Neural cell (in vitro differentiated cells): ENCODE results near the gene THTPA.

Source experiments
- POLR2AphosphoS5 ChIP-seq: IDR thresholded peaks from 2 replicates; pipeline ENCODE4 v1.6.1; 2012
- TAF1 ChIP-seq: IDR thresholded peaks from 2 replicates; pipeline ENCODE4 v1.6.1; 2012; ENCODE audit warnings: low read depth
- TF ChIP-seq, protein P1 (sequence below): fragments of 450-650 bp; IDR thresholded peaks from 2 replicates; pipeline ENCODE4 v1.5.1; 2014; ENCODE audit warnings: antibody characterized with exemption, mild to moderate bottlenecking, moderate library complexity; ENCODE audit not compliant: poor library complexity, severe bottlenecking

DNA sequence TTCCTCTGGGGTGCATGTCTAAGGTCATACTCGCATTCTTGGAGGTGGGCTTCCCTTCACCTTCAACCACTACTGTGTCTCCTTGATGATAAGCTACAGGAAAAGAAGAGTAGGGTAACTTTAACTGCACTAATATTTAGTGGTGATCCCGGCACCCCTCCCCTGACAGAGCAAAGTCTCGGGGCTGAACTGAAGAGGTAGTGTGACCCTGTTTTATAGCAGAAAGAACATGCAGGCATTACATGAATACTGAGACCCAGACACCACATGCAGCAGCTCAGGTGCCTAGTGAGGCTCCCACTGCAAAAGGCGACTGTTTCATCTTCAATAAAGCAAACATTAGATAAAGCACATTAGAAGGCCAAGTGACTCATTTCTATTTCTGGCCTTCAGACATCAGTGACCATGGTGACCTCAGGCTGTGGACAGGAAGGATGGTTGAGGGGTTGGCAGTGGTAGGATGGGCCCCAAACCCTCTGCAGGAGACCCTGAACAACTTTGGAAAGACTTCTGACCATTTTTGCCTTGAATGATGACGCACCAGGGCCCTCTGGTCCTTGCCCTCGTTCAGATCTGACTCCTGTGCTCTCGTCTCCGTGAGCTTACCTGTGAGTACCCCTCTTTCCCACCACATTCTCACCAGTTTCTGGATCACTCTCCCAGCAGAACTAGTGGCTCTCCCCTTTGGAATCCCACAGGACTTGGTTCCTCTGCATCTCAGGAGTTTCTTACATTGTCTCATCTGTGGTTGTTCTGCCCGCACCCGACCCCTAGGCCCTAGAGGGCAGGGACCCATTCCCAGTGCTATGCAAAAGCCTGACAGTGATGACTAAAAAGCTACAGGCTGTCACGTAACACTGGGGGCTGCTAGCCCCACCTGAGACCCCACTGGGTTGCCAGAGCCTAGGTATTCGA lies 46.4 kb downstream of the THTPA start:
- TF ChIP-seq POLR2AphosphoS5 (no peak), TAF1 (no peak)
- TF ChIP-seq, protein P1, sequence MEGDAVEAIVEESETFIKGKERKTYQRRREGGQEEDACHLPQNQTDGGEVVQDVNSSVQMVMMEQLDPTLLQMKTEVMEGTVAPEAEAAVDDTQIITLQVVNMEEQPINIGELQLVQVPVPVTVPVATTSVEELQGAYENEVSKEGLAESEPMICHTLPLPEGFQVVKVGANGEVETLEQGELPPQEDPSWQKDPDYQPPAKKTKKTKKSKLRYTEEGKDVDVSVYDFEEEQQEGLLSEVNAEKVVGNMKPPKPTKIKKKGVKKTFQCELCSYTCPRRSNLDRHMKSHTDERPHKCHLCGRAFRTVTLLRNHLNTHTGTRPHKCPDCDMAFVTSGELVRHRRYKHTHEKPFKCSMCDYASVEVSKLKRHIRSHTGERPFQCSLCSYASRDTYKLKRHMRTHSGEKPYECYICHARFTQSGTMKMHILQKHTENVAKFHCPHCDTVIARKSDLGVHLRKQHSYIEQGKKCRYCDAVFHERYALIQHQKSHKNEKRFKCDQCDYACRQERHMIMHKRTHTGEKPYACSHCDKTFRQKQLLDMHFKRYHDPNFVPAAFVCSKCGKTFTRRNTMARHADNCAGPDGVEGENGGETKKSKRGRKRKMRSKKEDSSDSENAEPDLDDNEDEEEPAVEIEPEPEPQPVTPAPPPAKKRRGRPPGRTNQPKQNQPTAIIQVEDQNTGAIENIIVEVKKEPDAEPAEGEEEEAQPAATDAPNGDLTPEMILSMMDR = no peak
